Measurements from ENCODE around the gene KCND3. TPM values are rescaled to one million over a fixed set of nuclear protein-coding genes. Genes with fewer than 3 reads are reported as not detected.

KCND3 gene
- total RNA-seq, 4 donors from 2014 or later, result 1.0 to 6.9 (median 3.9) TPM

- Histone ChIP-seq H3K4me3 (no peak overlapping the region), H3K4me1 (peaks cover 0 to 5% (median 0%) of the 10 kb centered on the region in 4 donors), H3K9me3 (no peaks in the 10 kb centered on the region), H3K27ac (no peak overlapping the region), H3K27me3 (no peaks in the 10 kb centered on the region), H3K36me3 (peaks cover 0 to 40% (median 0%) of the 10 kb centered on the region in 3 donors)
- no peak for TF ChIP-seq EP300 (IDR thresholded peaks at IDR 0.05)
- no peak for TF ChIP-seq POLR2A (IDR thresholded peaks at IDR 0.05)
- TF ChIP-seq CTCF (IDR thresholded peaks at IDR 0.05), result no peak
- DNase-seq (ENCODE audit: low spot score in 2 of 2), result no peak
Observed at GRCh38 chr1:111768625-111769024, 220.8 kb downstream of the KCND3 start.

- peaks cover 0 to 5% (median 0%) of the 10 kb centered on the region in 4 donors for H3K4me1 ChIP-seq
- TF ChIP-seq CTCF (IDR thresholded peaks at IDR 0.05) (no peak), EP300 (IDR thresholded peaks at IDR 0.05) (no peak), POLR2A (IDR thresholded peaks at IDR 0.05) (no peak)
- peaks cover 0 to 46% (median 2%) of the 10 kb centered on the region in 3 donors for H3K36me3 ChIP-seq
- no peak for DNase-seq (ENCODE audit: low spot score in 2 of 2)
- H3K9me3 ChIP-seq, result no peaks in the 10 kb centered on the region
- no peak overlapping the region for H3K27ac ChIP-seq
- H3K27me3 ChIP-seq, result no peaks in the 10 kb centered on the region
- no peak overlapping the region for H3K4me3 ChIP-seq
Observed at GRCh38 chr1:111768023-111768422, 221.4 kb downstream of the KCND3 start.

GRCh38 chr1:111762332-111762731, 227.1 kb downstream of the KCND3 start:
- TF ChIP-seq EP300 (IDR thresholded peaks at IDR 0.05) (no peak), POLR2A (IDR thresholded peaks at IDR 0.05) (no peak), CTCF (IDR thresholded peaks at IDR 0.05) (no peak)
- H3K4me3 ChIP-seq, result no peak overlapping the region
- peaks cover 0 to 5% (median under 1%) of the 10 kb centered on the region in 4 donors for H3K4me1 ChIP-seq
- H3K9me3 ChIP-seq, result no peaks in the 10 kb centered on the region
- H3K27me3 ChIP-seq, result no peaks in the 10 kb centered on the region
- H3K36me3 ChIP-seq, result peaks cover 0 to 85% (median 7%) of the 10 kb centered on the region in 3 donors
- DNase-seq (ENCODE audit: low spot score in 2 of 2), result no peak
- H3K27ac ChIP-seq, result no peak overlapping the region
- WGBS, 2 donors, result 91% methylated on average over 2 of the region's 2 CpGs

GRCh38 chr1:111761717-111762116, 227.8 kb downstream of the KCND3 start:
- Histone ChIP-seq H3K27ac (no peak overlapping the region), H3K27me3 (no peaks in the 10 kb centered on the region), H3K9me3 (no peaks in the 10 kb centered on the region), H3K36me3 (peaks cover 0 to 80% (median 7%) of the 10 kb centered on the region in 3 donors), H3K4me3 (no peak overlapping the region), H3K4me1 (peaks cover 0 to 11% (median 7%) of the 10 kb centered on the region in 4 donors)
- no peak for DNase-seq (ENCODE audit: low spot score in 2 of 2)
- TF ChIP-seq EP300 (IDR thresholded peaks at IDR 0.05) (no peak), POLR2A (IDR thresholded peaks at IDR 0.05) (no peak), CTCF (IDR thresholded peaks at IDR 0.05) (no peak)
- 90 to 97% methylated on average over 2 of the region's 2 CpGs for WGBS, 2 donors

- WGBS, 2 donors, result 43 to 52% methylated on average over 2 of the region's 2 CpGs
- no peaks in the 10 kb centered on the region for H3K27me3 ChIP-seq
- no peak for TF ChIP-seq POLR2A (IDR thresholded peaks at IDR 0.05)
- no peak for TF ChIP-seq CTCF (IDR thresholded peaks at IDR 0.05)
- no peak for TF ChIP-seq EP300 (IDR thresholded peaks at IDR 0.05)
- no peaks in the 10 kb centered on the region for H3K9me3 ChIP-seq
- H3K4me1 ChIP-seq, result peaks cover 0 to 23% (median 10%) of the 10 kb centered on the region in 4 donors
- H3K4me3 ChIP-seq, result no peak overlapping the region
- no peak for DNase-seq (ENCODE audit: low spot score in 2 of 2)
- no peak overlapping the region for H3K27ac ChIP-seq
- peaks cover 0 to 46% (median 7%) of the 10 kb centered on the region in 3 donors for H3K36me3 ChIP-seq
Observed at GRCh38 chr1:111758373-111758772, 231.1 kb downstream of the KCND3 start.

Data from tibial nerve (tissue), 4 donors.